GM21515 (cell line): ENCODE data around the gene PDE11A.

Experiments used
- ATAC-seq: cut with Tn5 transposase; IDR thresholded peaks from one replicate; pipeline ENCODE4 v1.9.1; 2021; ENCODE audit not compliant: unreplicated experiment

The PDE11A gene

GRCh38 chr2:177771191-177771590 is 301.4 kb downstream of the PDE11A start:
- no peak for ATAC-seq

- ATAC-seq: no peak
Observed at GRCh38 chr2:177767768-177768167, 304.8 kb downstream of the PDE11A start.

- ATAC-seq: no peak
Observed at GRCh38 chr2:177765698-177766097, 306.9 kb downstream of the PDE11A start.

- peak; percentile 98 for ATAC-seq
Observed at GRCh38 chr2:177763531-177764265, 308.9 kb downstream of the PDE11A start.

- no peak for ATAC-seq
Observed at GRCh38 chr2:177759443-177759842, 313.1 kb downstream of the PDE11A start.

GRCh38 chr2:177758591-177759371 is 313.8 kb downstream of the PDE11A start:
- no peak for ATAC-seq

GRCh38 chr2:177756336-177756735 is 316.2 kb downstream of the PDE11A start:
- no peak for ATAC-seq

GRCh38 chr2:177754492-177754873 is 318.1 kb downstream of the PDE11A start:
- ATAC-seq: no peak

GRCh38 chr2:177753682-177754491 is 318.7 kb downstream of the PDE11A start:
- ATAC-seq: no peak

GRCh38 chr2:177748360-177748759 is 324.2 kb downstream of the PDE11A start:
- ATAC-seq: no peak

GRCh38 chr2:177747384-177747783 is 325.2 kb downstream of the PDE11A start:
- no peak for ATAC-seq

GRCh38 chr2:177746358-177746757 is 326.2 kb downstream of the PDE11A start:
- ATAC-seq: no peak

- ATAC-seq: no peak
Observed at GRCh38 chr2:177745531-177745930, 327.0 kb downstream of the PDE11A start.

GRCh38 chr2:177742851-177743250 is 329.7 kb downstream of the PDE11A start:
- ATAC-seq: no peak

- no peak for ATAC-seq
Observed at GRCh38 chr2:177741866-177742265, 330.7 kb downstream of the PDE11A start.

GRCh38 chr2:177740700-177741099 is 331.9 kb downstream of the PDE11A start:
- ATAC-seq: no peak

GRCh38 chr2:177738461-177739235 is 333.9 kb downstream of the PDE11A start:
- ATAC-seq: no peak

- no peak for ATAC-seq
Observed at GRCh38 chr2:177735318-177735803, 337.2 kb downstream of the PDE11A start.

- ATAC-seq: no peak
Observed at GRCh38 chr2:177733322-177733855, 339.2 kb downstream of the PDE11A start.

- ATAC-seq: no peak
Observed at GRCh38 chr2:177731384-177731783, 341.2 kb downstream of the PDE11A start.
